HL-60 (cell line): Measurements from ENCODE around the gene C11orf98.

Experiments used
- DNase-seq, 2 experiments: peaks; one replicate each; pipeline ENCODE4 v3.0.0-alpha.2; 2010 to 2020; ENCODE audit warnings: low read depth in 1 of 2, low spot score in 1 of 2
- H3K27ac ChIP-seq: fragments of 250-450 bp; sonication (Bioruptor Pico); replicated peaks from 2 replicates; pipeline ENCODE4 v1.5.1; 2020; ENCODE audit warnings: mild to moderate bottlenecking, moderate library complexity
- H3K27me3 ChIP-seq: fragments of 250-450 bp; sonication (Bioruptor Pico); 2 replicates; pipeline ENCODE4 v1.5.1; 2021; ENCODE audit warnings: mild to moderate bottlenecking, moderate library complexity; ENCODE audit not compliant: insufficient read depth, poor library complexity, severe bottlenecking
- H3K4me3 ChIP-seq: replicated peaks from 2 replicates; pipeline ENCODE4 v1.5.1; 2011; ENCODE audit warnings: mild to moderate bottlenecking, control low read depth, low read length; ENCODE audit not compliant: insufficient read depth
- CTCF ChIP-seq: IDR thresholded peaks from one replicate; pipeline ENCODE4 v1.5.1; 2011; ENCODE audit warnings: low read length, control low read depth, inconsistent platforms; ENCODE audit not compliant: insufficient read depth
- GABPA ChIP-seq: IDR thresholded peaks from 2 replicates; pipeline ENCODE4 v1.6.1; 2012; ENCODE audit warnings: low read depth
- POLR2AphosphoS5 ChIP-seq: IDR thresholded peaks from 2 replicates; pipeline ENCODE4 v1.6.1; 2012; ENCODE audit warnings: low read depth
- REST ChIP-seq: IDR thresholded peaks from 2 replicates; pipeline ENCODE4 v1.6.1; 2012; ENCODE audit warnings: low read depth; ENCODE audit not compliant: insufficient replicate concordance
- SPI1 ChIP-seq: IDR thresholded peaks from 2 replicates; pipeline ENCODE4 v1.6.1; 2012; ENCODE audit warnings: low read depth, mild to moderate bottlenecking, borderline replicate concordance

The C11orf98 gene

GRCh38 chr11:62667460-62667859 is 2.5 kb upstream of the C11orf98 start:
- Histone ChIP-seq H3K27ac (no peak overlapping the region; the same call in 1 of the 2 replicates), H3K27me3 (no peaks in the 10 kb centered on the region), H3K4me3 (no peak overlapping the region)
- DNase-seq, result no peak
- TF ChIP-seq GABPA (no peak), POLR2AphosphoS5 (no peak; the same call in 1 of the 2 replicates), SPI1 (no peak), REST (no peak)

GRCh38 chr11:62666259-62666926 is 1.4 kb upstream of the C11orf98 start:
- TF ChIP-seq POLR2AphosphoS5 (no peak; the same call in 1 of the 2 replicates), REST (no peak), SPI1 (no peak), GABPA (no peak), CTCF (no peak)
- DNase-seq, result peak in 1 of 2 experiments; percentile 29
- Histone ChIP-seq H3K27ac (peak overlapping the region; percentile 78), H3K27me3 (no peaks in the 10 kb centered on the region), H3K4me3 (peak overlapping the region; percentile 72)

GRCh38 chr11:62665599-62666258 is 719 bp upstream of the C11orf98 start:
- DNase-seq, result peak; percentile 54 to 75
- H3K27ac ChIP-seq, result peak overlapping the region; percentile 78
- TF ChIP-seq POLR2AphosphoS5 (peak; percentile 64; the same call in 1 of the 2 replicates), CTCF (no peak)
- H3K27me3 ChIP-seq, result no peaks in the 10 kb centered on the region
- peak overlapping the region; percentile 72 for H3K4me3 ChIP-seq

- Histone ChIP-seq H3K27ac (peak overlapping the region; percentile 78), H3K27me3 (no peaks in the 10 kb centered on the region), H3K4me3 (peak overlapping the region; percentile 72)
- TF ChIP-seq REST (no peak), GABPA (no peak), SPI1 (no peak)
- DNase-seq, result peak in 1 of 2 experiments; percentile 53
Observed at GRCh38 chr11:62664405-62665074, 470 bp downstream of the C11orf98 start.
